Fibroblast of lung (primary cell): ENCODE measurements around the gene ZNF264.

Experiments
- CTCF ChIP-seq, 2 donors: IDR thresholded peaks in 1 of 2; conservative IDR thresholded peaks in 1 of 2; 1 replicate in 1 of 2; 2 replicates in 1 of 2; pipeline ENCODE4 v1.5.1; 2011 to 2012; ENCODE audit warnings: low read length in 2 of 2, control low read depth in 1 of 2, inconsistent platforms in 1 of 2, low read depth in 1 of 2, mild to moderate bottlenecking in 1 of 2
- EZH2 ChIP-seq: IDR thresholded peaks from 2 replicates; pipeline ENCODE4 v1.5.1; 2012; ENCODE audit warnings: low read length, control low read depth, mild to moderate bottlenecking; ENCODE audit errors: missing control alignments

GRCh38 chr19:57269515-57270250 is 78.4 kb downstream of the ZNF264 start:
- TF ChIP-seq CTCF (conservative IDR thresholded peaks at IDR 0.05 in 1 of 2, IDR thresholded peaks at IDR 0.05 in 1 of 2; ENCODE audit: low read depth in 1 of 2, low read length in 2 of 2) (no peak), EZH2 (no peak)
